ENCODE results near the gene GPR132. TPM values are rescaled to one million over a fixed set of nuclear protein-coding genes. Genes with fewer than 3 reads are reported as not detected.

GPR132 gene
- total and polyA plus RNA-seq, 5 donors from 2014 or later: 8.8 to 94.5 (median 17.1) TPM

- ATAC-seq (ENCODE audit: low read depth in 2 of 2) (no peak), DNase-seq (no peak)
- Histone ChIP-seq H3K27ac (ENCODE audit: insufficient read depth, low read length, poor library complexity, severe bottlenecking) (no peak overlapping the region), H3K4me1 (ENCODE audit: control insufficient read depth, insufficient read depth, low read length, poor library complexity, severe bottlenecking) (peaks cover 27% of the 10 kb centered on the region), H3K27me3 (ENCODE audit: control insufficient read depth, insufficient read depth, low read length) (no peaks in the 10 kb centered on the region), H3K36me3 (ENCODE audit: control insufficient read depth, insufficient read depth, low read length) (peaks cover 38% of the 10 kb centered on the region), H3K9me3 (ENCODE audit: control insufficient read depth in 2 of 2, low read length in 2 of 2) (no peaks in the 10 kb centered on the region), H3K4me3 (ENCODE audit: low read depth, low read length) (no peak overlapping the region)
- H3K27me3 Mint-ChIP-seq: no peaks in the 10 kb centered on the region
- no peak overlapping the region for H3K4me3 Mint-ChIP-seq
- peaks cover 11 to 44% (median 24%) of the 10 kb centered on the region in 4 donors for H3K4me1 Mint-ChIP-seq
- peak overlapping the region in 2 of 3 donors; percentile 7 to 86 for H3K27ac Mint-ChIP-seq
- peaks cover 25% of the 10 kb centered on the region for H3K36me3 Mint-ChIP-seq
- H3K9me3 Mint-ChIP-seq: no peaks in the 10 kb centered on the region
Measured at GRCh38 chr14:105056303-105056831, 8.9 kb downstream of the GPR132 start.

- Histone ChIP-seq H3K27ac (ENCODE audit: insufficient read depth, low read length, poor library complexity, severe bottlenecking) (no peak overlapping the region), H3K36me3 (ENCODE audit: control insufficient read depth, insufficient read depth, low read length) (peaks cover 43% of the 10 kb centered on the region), H3K4me1 (ENCODE audit: control insufficient read depth, insufficient read depth, low read length, poor library complexity, severe bottlenecking) (peaks cover 22% of the 10 kb centered on the region), H3K9me3 (ENCODE audit: control insufficient read depth in 2 of 2, low read length in 2 of 2) (no peaks in the 10 kb centered on the region), H3K27me3 (ENCODE audit: control insufficient read depth, insufficient read depth, low read length) (no peaks in the 10 kb centered on the region), H3K4me3 (ENCODE audit: low read depth, low read length) (no peak overlapping the region)
- ATAC-seq (ENCODE audit: low read depth in 2 of 2) (no peak), DNase-seq (no peak)
- no peak overlapping the region for H3K27ac Mint-ChIP-seq
- no peak overlapping the region for H3K4me3 Mint-ChIP-seq
- peaks cover 13 to 43% (median 23%) of the 10 kb centered on the region in 4 donors for H3K4me1 Mint-ChIP-seq
- peaks cover 29% of the 10 kb centered on the region for H3K36me3 Mint-ChIP-seq
- no peaks in the 10 kb centered on the region for H3K27me3 Mint-ChIP-seq
- no peaks in the 10 kb centered on the region for H3K9me3 Mint-ChIP-seq
Measured at GRCh38 chr14:105055736-105056302, 9.4 kb downstream of the GPR132 start.

- no peak overlapping the region for H3K27ac Mint-ChIP-seq
- no peaks in the 10 kb centered on the region for H3K9me3 ChIP-seq (ENCODE audit: control insufficient read depth in 2 of 2, low read length in 2 of 2)
- H3K4me3 ChIP-seq (ENCODE audit: low read depth, low read length): no peak overlapping the region
- ATAC-seq (ENCODE audit: low read depth in 2 of 2) (no peak), DNase-seq (no peak)
- peaks cover 48% of the 10 kb centered on the region for H3K36me3 ChIP-seq (ENCODE audit: control insufficient read depth, insufficient read depth, low read length)
- no peaks in the 10 kb centered on the region for H3K27me3 ChIP-seq (ENCODE audit: control insufficient read depth, insufficient read depth, low read length)
- peaks cover 29% of the 10 kb centered on the region for H3K36me3 Mint-ChIP-seq
- no peaks in the 10 kb centered on the region for H3K9me3 Mint-ChIP-seq
- H3K4me1 Mint-ChIP-seq: peaks cover 13 to 38% (median 21%) of the 10 kb centered on the region in 4 donors
- no peak overlapping the region for H3K27ac ChIP-seq (ENCODE audit: insufficient read depth, low read length, poor library complexity, severe bottlenecking)
- H3K27me3 Mint-ChIP-seq: no peaks in the 10 kb centered on the region
- peaks cover 17% of the 10 kb centered on the region for H3K4me1 ChIP-seq (ENCODE audit: control insufficient read depth, insufficient read depth, low read length, poor library complexity, severe bottlenecking)
- H3K4me3 Mint-ChIP-seq: no peak overlapping the region
Measured at GRCh38 chr14:105055334-105055733, 9.9 kb downstream of the GPR132 start.

- H3K4me1 ChIP-seq (ENCODE audit: control insufficient read depth, insufficient read depth, low read length, poor library complexity, severe bottlenecking): peaks cover 3% of the 10 kb centered on the region
- Mint-ChIP-seq H3K9me3 (no peaks in the 10 kb centered on the region), H3K27ac (peak overlapping the region in 1 of 3 donors; percentile 58), H3K27me3 (no peaks in the 10 kb centered on the region), H3K36me3 (peaks cover 29% of the 10 kb centered on the region), H3K4me1 (peaks cover 6 to 27% (median 11%) of the 10 kb centered on the region in 4 donors), H3K4me3 (peak overlapping the region in 1 of 4 donors; percentile 22)
- H3K27ac ChIP-seq (ENCODE audit: insufficient read depth, low read length, poor library complexity, severe bottlenecking): no peak overlapping the region
- no peaks in the 10 kb centered on the region for H3K9me3 ChIP-seq (ENCODE audit: control insufficient read depth in 2 of 2, low read length in 2 of 2)
- H3K27me3 ChIP-seq (ENCODE audit: control insufficient read depth, insufficient read depth, low read length): no peaks in the 10 kb centered on the region
- peaks cover 56% of the 10 kb centered on the region for H3K36me3 ChIP-seq (ENCODE audit: control insufficient read depth, insufficient read depth, low read length)
- no peak for ATAC-seq (ENCODE audit: low read depth in 2 of 2)
- no peak overlapping the region for H3K4me3 ChIP-seq (ENCODE audit: low read depth, low read length)
- no peak for DNase-seq
Measured at GRCh38 chr14:105053996-105054395, 11.2 kb downstream of the GPR132 start.

- peak overlapping the region in 1 of 4 donors; percentile 22 for H3K4me3 Mint-ChIP-seq
- peak overlapping the region in 2 of 3 donors; percentile 39 to 58 for H3K27ac Mint-ChIP-seq
- H3K9me3 Mint-ChIP-seq: no peaks in the 10 kb centered on the region
- DNase-seq (no peak), ATAC-seq (ENCODE audit: low read depth in 2 of 2) (no peak)
- Histone ChIP-seq H3K36me3 (ENCODE audit: control insufficient read depth, insufficient read depth, low read length) (peaks cover 54% of the 10 kb centered on the region), H3K4me1 (ENCODE audit: control insufficient read depth, insufficient read depth, low read length, poor library complexity, severe bottlenecking) (no peaks in the 10 kb centered on the region), H3K9me3 (ENCODE audit: control insufficient read depth in 2 of 2, low read length in 2 of 2) (no peaks in the 10 kb centered on the region), H3K27ac (ENCODE audit: insufficient read depth, low read length, poor library complexity, severe bottlenecking) (no peak overlapping the region), H3K27me3 (ENCODE audit: control insufficient read depth, insufficient read depth, low read length) (no peaks in the 10 kb centered on the region), H3K4me3 (ENCODE audit: low read depth, low read length) (no peak overlapping the region)
- peaks cover 29% of the 10 kb centered on the region for H3K36me3 Mint-ChIP-seq
- no peaks in the 10 kb centered on the region for H3K27me3 Mint-ChIP-seq
- H3K4me1 Mint-ChIP-seq: peaks cover 6 to 22% (median 9%) of the 10 kb centered on the region in 4 donors
Measured at GRCh38 chr14:105053421-105053820, 11.8 kb downstream of the GPR132 start.

DNA sequence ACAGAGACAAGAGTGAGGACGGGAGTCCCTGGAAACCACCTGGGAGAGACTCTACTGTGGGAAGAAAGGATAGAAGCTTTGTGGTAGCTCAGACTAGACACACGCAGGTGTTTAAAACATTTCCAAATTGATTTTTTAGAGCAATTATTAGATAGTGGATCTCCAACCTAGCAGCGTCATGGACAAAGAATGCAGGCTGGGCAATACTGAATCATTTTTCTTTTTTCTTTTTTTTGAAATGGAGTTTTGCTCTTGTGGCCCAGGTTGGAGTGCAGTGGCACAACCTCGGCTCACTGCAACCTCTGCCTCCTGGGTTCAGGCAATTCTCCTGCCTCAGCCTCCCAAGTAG lies 13.1 kb downstream of the GPR132 start:
- Histone ChIP-seq H3K4me1 (ENCODE audit: control insufficient read depth, insufficient read depth, low read length, poor library complexity, severe bottlenecking) (peaks cover 3% of the 10 kb centered on the region), H3K36me3 (ENCODE audit: control insufficient read depth, insufficient read depth, low read length) (peaks cover 54% of the 10 kb centered on the region), H3K4me3 (ENCODE audit: low read depth, low read length) (no peak overlapping the region), H3K27ac (ENCODE audit: insufficient read depth, low read length, poor library complexity, severe bottlenecking) (no peak overlapping the region), H3K9me3 (ENCODE audit: control insufficient read depth in 2 of 2, low read length in 2 of 2) (no peaks in the 10 kb centered on the region), H3K27me3 (ENCODE audit: control insufficient read depth, insufficient read depth, low read length) (no peaks in the 10 kb centered on the region)
- Mint-ChIP-seq H3K4me1 (peaks cover 5 to 12% (median 8%) of the 10 kb centered on the region in 4 donors), H3K4me3 (peak overlapping the region in 1 of 4 donors; percentile 46), H3K27me3 (no peaks in the 10 kb centered on the region), H3K27ac (peak overlapping the region in 1 of 3 donors; percentile 69), H3K9me3 (no peaks in the 10 kb centered on the region), H3K36me3 (peaks cover 27% of the 10 kb centered on the region)
- DNase-seq: no peak
- no peak for ATAC-seq (ENCODE audit: low read depth in 2 of 2)

- H3K4me3 ChIP-seq (ENCODE audit: low read depth, low read length): no peak overlapping the region
- Mint-ChIP-seq H3K4me3 (peak overlapping the region in 1 of 4 donors; percentile 46), H3K27ac (peak overlapping the region in 1 of 3 donors; percentile 69), H3K27me3 (no peaks in the 10 kb centered on the region), H3K4me1 (peaks cover 3 to 9% (median 8%) of the 10 kb centered on the region in 4 donors), H3K36me3 (peaks cover 23% of the 10 kb centered on the region), H3K9me3 (no peaks in the 10 kb centered on the region)
- H3K4me1 ChIP-seq (ENCODE audit: control insufficient read depth, insufficient read depth, low read length, poor library complexity, severe bottlenecking): peaks cover 3% of the 10 kb centered on the region
- H3K27me3 ChIP-seq (ENCODE audit: control insufficient read depth, insufficient read depth, low read length): no peaks in the 10 kb centered on the region
- no peak overlapping the region for H3K27ac ChIP-seq (ENCODE audit: insufficient read depth, low read length, poor library complexity, severe bottlenecking)
- peaks cover 54% of the 10 kb centered on the region for H3K36me3 ChIP-seq (ENCODE audit: control insufficient read depth, insufficient read depth, low read length)
- ATAC-seq (ENCODE audit: low read depth in 2 of 2): no peak
- no peak for DNase-seq
- no peaks in the 10 kb centered on the region for H3K9me3 ChIP-seq (ENCODE audit: control insufficient read depth in 2 of 2, low read length in 2 of 2)
Measured at GRCh38 chr14:105051182-105052109, 13.8 kb downstream of the GPR132 start.
